Smooth muscle cell (in vitro differentiated cells): ENCODE data around the gene RTTN. TPM values are rescaled to one million over a fixed set of nuclear protein-coding genes. Genes with fewer than 3 reads are reported as not detected.
"Not testable (repeated sequence)": the region's sequence is repeated elsewhere in the genome, so short reads cannot be mapped to it uniquely, and the experiment has no call there.

Experiments
- DNase-seq: peaks from one replicate; lab custom pipeline; 2025; ENCODE audit not compliant: unreplicated experiment; lab: John Stamatoyannopoulos, UW
- H2AFZ ChIP-seq: fragments of 200-600 bp; sonication (generic); 2 replicates; pipeline ENCODE4 v1.6.0; 2016; ENCODE audit warnings: antibody characterized with exemption, low read depth, mild to moderate bottlenecking
- H3F3A ChIP-seq: fragments of 200-600 bp; sonication (generic); 2 replicates; pipeline ENCODE4 v1.6.0; 2017; ENCODE audit warnings: antibody characterized with exemption, low read depth
- H3K27ac ChIP-seq: fragments of 200-600 bp; sonication (generic); 2 replicates; pipeline ENCODE4 v1.5.1; 2016; ENCODE audit warnings: low read depth, mild to moderate bottlenecking
- H3K27me3 ChIP-seq: fragments of 200-600 bp; sonication (generic); 2 replicates; pipeline ENCODE4 v1.6.1; 2016; ENCODE audit warnings: low read depth, mild to moderate bottlenecking
- H3K36me3 ChIP-seq: fragments of 200-600 bp; sonication (generic); 2 replicates; pipeline ENCODE4 v1.5.1; 2016; ENCODE audit warnings: low read depth
- H3K4me1 ChIP-seq: fragments of 200-600 bp; sonication (generic); 2 replicates; pipeline ENCODE4 v1.5.1; 2016; ENCODE audit warnings: low read depth
- H3K4me2 ChIP-seq: fragments of 200-600 bp; sonication (generic); 2 replicates; pipeline ENCODE4 v1.6.0; 2016; ENCODE audit warnings: mild to moderate bottlenecking
- H3K4me3 ChIP-seq: fragments of 200-600 bp; sonication (generic); 2 replicates; pipeline ENCODE4 v1.5.1; 2016; ENCODE audit warnings: mild to moderate bottlenecking
- H3K79me2 ChIP-seq: fragments of 200-600 bp; sonication (generic); 2 replicates; pipeline ENCODE4 v1.6.0; 2016; ENCODE audit warnings: low read depth, mild to moderate bottlenecking
- H3K9ac ChIP-seq: fragments of 200-600 bp; sonication (generic); 2 replicates; pipeline ENCODE4 v1.6.0; 2016; ENCODE audit warnings: low read depth
- H3K9me3 ChIP-seq: fragments of 200-600 bp; sonication (generic); replicated peaks from 2 replicates; pipeline ENCODE4 v1.5.1; 2016; ENCODE audit warnings: low read depth
- H4K20me1 ChIP-seq: fragments of 200-600 bp; sonication (generic); 2 replicates; pipeline ENCODE4 v1.6.0; 2016; ENCODE audit warnings: low read depth
- CTCF ChIP-seq: fragments of 200-600 bp; sonication (generic); IDR thresholded peaks from 2 replicates; pipeline ENCODE4 v1.5.1; 2017; ENCODE audit warnings: borderline replicate concordance, mild to moderate bottlenecking, antibody characterized with exemption; ENCODE audit not compliant: insufficient read depth, poor library complexity, severe bottlenecking
- WGBS: methylation state at CpG from one replicate; pipeline ENCODE4 v1.1.7; 2016; ENCODE audit warnings: low lambda C conversion rate; 5-methylcytosine and 5-hydroxymethylcytosine counted together
- polyA plus RNA-seq: library from polyadenylated mRNA; unstranded; fragments of >200 nt; fragmentation: Nextera tagmentation; extraction: Ambion mirVana; gene quantifications from 2 replicates; pipeline ENCODE4 v1.2.1, GENCODE V29; 2016
- total RNA-seq: library from RNA; depleted of rRNA; stranded (reverse); fragments of >200 nt; gene quantifications from 2 replicates; pipeline ENCODE4 v1.2.3, GENCODE V29; 2014

Gene RTTN
- total and polyA plus RNA-seq, 2 experiments from 2014 or later, result 3.6 to 17.3 TPM

- Histone ChIP-seq H3K36me3 (peaks cover 3% of the 10 kb centered on the region), H3K4me3 (no peak overlapping the region), H2AFZ (no peak overlapping the region), H3K27me3 (no peaks in the 10 kb centered on the region), H3K27ac (no peak overlapping the region), H4K20me1 (no peaks in the 10 kb centered on the region), H3K79me2 (no peaks in the 10 kb centered on the region), H3F3A (no peaks in the 10 kb centered on the region), H3K4me1 (no peaks in the 10 kb centered on the region), H3K9ac (no peak overlapping the region), H3K4me2 (no peak overlapping the region), H3K9me3 (no peaks in the 10 kb centered on the region)
- DNase-seq, result no peak
- 96% methylated on average over 11 of the region's 11 CpGs for WGBS
- TF ChIP-seq CTCF, result no peak
Measured at GRCh38 chr18:70110678-70111077, 94.8 kb downstream of the RTTN start.

GRCh38 chr18:70107091-70107490, 98.4 kb downstream of the RTTN start:
- H3K79me2 ChIP-seq, result no peaks in the 10 kb centered on the region
- no peak overlapping the region for H3K9ac ChIP-seq
- no peaks in the 10 kb centered on the region for H3K27me3 ChIP-seq
- no peaks in the 10 kb centered on the region for H3F3A ChIP-seq
- 98% methylated on average over 6 of the region's 6 CpGs for WGBS
- no peak overlapping the region for H3K27ac ChIP-seq
- H3K4me1 ChIP-seq, result no peaks in the 10 kb centered on the region
- H2AFZ ChIP-seq, result no peak overlapping the region
- H3K36me3 ChIP-seq, result peaks cover 4% of the 10 kb centered on the region
- no peak overlapping the region for H3K4me3 ChIP-seq
- H3K9me3 ChIP-seq, result no peaks in the 10 kb centered on the region
- DNase-seq, result no peak
- H4K20me1 ChIP-seq, result no peaks in the 10 kb centered on the region
- no peak overlapping the region for H3K4me2 ChIP-seq
- TF ChIP-seq CTCF, result no peak

GRCh38 chr18:70102854-70103253, 102.6 kb downstream of the RTTN start:
- H3K79me2 ChIP-seq, H3K4me3 ChIP-seq, H3K27ac ChIP-seq, H3F3A ChIP-seq, DNase-seq, H3K4me2 ChIP-seq, H3K4me1 ChIP-seq, H3K27me3 ChIP-seq, H2AFZ ChIP-seq, H3K9ac ChIP-seq, H4K20me1 ChIP-seq, H3K36me3 ChIP-seq, H3K9me3 ChIP-seq: not testable (repeated sequence)
- WGBS, result 95% methylated on average over 21 of the region's 22 CpGs

- no peak for DNase-seq
- WGBS, result 94% methylated on average over 1 of the region's 1 CpG
- TF ChIP-seq CTCF, result no peak
Measured at GRCh38 chr18:70089858-70090257, 115.6 kb downstream of the RTTN start.

More at GRCh38 chr18:70089858-70090257, 115.6 kb downstream of the RTTN start:
- H3K27me3 ChIP-seq, result no peaks in the 10 kb centered on the region
- H2AFZ ChIP-seq, result no peak overlapping the region
- H3K4me1 ChIP-seq, result no peaks in the 10 kb centered on the region
- no peaks in the 10 kb centered on the region for H3K36me3 ChIP-seq
- no peak overlapping the region for H3K4me2 ChIP-seq
- no peaks in the 10 kb centered on the region for H3K79me2 ChIP-seq
- no peaks in the 10 kb centered on the region for H3F3A ChIP-seq
- no peak overlapping the region for H3K4me3 ChIP-seq
- H4K20me1 ChIP-seq, result no peaks in the 10 kb centered on the region
- H3K27ac ChIP-seq, result no peak overlapping the region
- H3K9me3 ChIP-seq, result no peaks in the 10 kb centered on the region
- no peak overlapping the region for H3K9ac ChIP-seq
